BE2C (cell line): ENCODE data around the gene NCAM2.
A peak's percentile ranks its signal among the peaks of the same experiment; 100 is the strongest.

ENCODE experiments used
- DNase-seq: peaks from one replicate; pipeline ENCODE4 v3.0.0-alpha.2; 2020
- H3K27me3 ChIP-seq: fragments of 250-450 bp; sonication (Bioruptor Pico); 2 replicates; pipeline ENCODE4 v1.5.1; 2020; ENCODE audit warnings: mild to moderate bottlenecking
- H3K36me3 ChIP-seq: fragments of 250-450 bp; sonication (Bioruptor Pico); 2 replicates; pipeline ENCODE4 v1.5.1; 2020; ENCODE audit warnings: mild to moderate bottlenecking
- H3K4me1 ChIP-seq: fragments of 250-450 bp; sonication (Bioruptor Pico); 2 replicates; pipeline ENCODE4 v1.5.1; 2020
- H3K4me3 ChIP-seq: 2 replicates; pipeline ENCODE4 v1.5.1; 2011; ENCODE audit warnings: low read depth, low read length
- H3K9me3 ChIP-seq: fragments of 250-450 bp; sonication (Bioruptor Pico); 2 replicates; pipeline ENCODE4 v1.5.1; 2020
- CTCF ChIP-seq: IDR thresholded peaks from 2 replicates; pipeline ENCODE4 v1.5.1; 2012; ENCODE audit warnings: mild to moderate bottlenecking, low read depth, low read length

The NCAM2 gene

GRCh38 chr21:21231913-21232312 lies 233.7 kb downstream of the NCAM2 start:
- Histone ChIP-seq H3K4me1 (peaks cover 9% of the 10 kb centered on the region; the same call in 1 of the 2 replicates), H3K36me3 (no peaks in the 10 kb centered on the region), H3K4me3 (no peak overlapping the region), H3K27me3 (no peaks in the 10 kb centered on the region), H3K9me3 (no peaks in the 10 kb centered on the region)
- TF ChIP-seq CTCF, result no peak
- DNase-seq, result no peak

- TF ChIP-seq CTCF, result peak; percentile 80
- DNase-seq, result peak; percentile 44
- Histone ChIP-seq H3K36me3 (no peaks in the 10 kb centered on the region), H3K9me3 (no peaks in the 10 kb centered on the region), H3K4me3 (no peak overlapping the region), H3K4me1 (peaks cover 9% of the 10 kb centered on the region; the same call in 1 of the 2 replicates), H3K27me3 (no peaks in the 10 kb centered on the region)
These were observed 234.1 kb downstream of the NCAM2 start for GRCh38 chr21:21232320-21232719.

- Histone ChIP-seq H3K4me3 (no peak overlapping the region), H3K27me3 (no peaks in the 10 kb centered on the region), H3K36me3 (no peaks in the 10 kb centered on the region), H3K4me1 (peaks cover 9% of the 10 kb centered on the region; the same call in 1 of the 2 replicates), H3K9me3 (no peaks in the 10 kb centered on the region)
- TF ChIP-seq CTCF, result no peak
- DNase-seq, result no peak
These were observed 234.8 kb downstream of the NCAM2 start for GRCh38 chr21:21233051-21233450.

GRCh38 chr21:21236996-21237395 lies 238.8 kb downstream of the NCAM2 start:
- no peak for DNase-seq
- Histone ChIP-seq H3K9me3 (no peaks in the 10 kb centered on the region), H3K4me1 (peaks cover 7% of the 10 kb centered on the region; the same call in 1 of the 2 replicates), H3K4me3 (no peak overlapping the region), H3K27me3 (no peaks in the 10 kb centered on the region), H3K36me3 (no peaks in the 10 kb centered on the region)
- TF ChIP-seq CTCF, result no peak

GRCh38 chr21:21238629-21239400 lies 240.6 kb downstream of the NCAM2 start:
- DNase-seq, result peak; percentile 53
- no peaks in the 10 kb centered on the region for H3K27me3 ChIP-seq
- H3K9me3 ChIP-seq, result no peaks in the 10 kb centered on the region
- 0 out of 2 replicates have a peak overlapping the region, but pooled peaks have one; percentile 15 for H3K4me3 ChIP-seq
- H3K36me3 ChIP-seq, result no peaks in the 10 kb centered on the region
- peaks cover 3% of the 10 kb centered on the region; the same call in 1 of the 2 replicates for H3K4me1 ChIP-seq
- no peak; the same call in 1 of the 2 replicates for TF ChIP-seq CTCF

- no peak overlapping the region for H3K4me3 ChIP-seq
- DNase-seq, result no peak
These were observed 243.2 kb downstream of the NCAM2 start for GRCh38 chr21:21241391-21241790.

More at GRCh38 chr21:21241391-21241790, 243.2 kb downstream of the NCAM2 start:
- H3K27me3 ChIP-seq, result no peaks in the 10 kb centered on the region
- H3K4me1 ChIP-seq, result peaks cover 3% of the 10 kb centered on the region; the same call in 1 of the 2 replicates
- TF ChIP-seq CTCF, result no peak
- no peaks in the 10 kb centered on the region for H3K36me3 ChIP-seq
- no peaks in the 10 kb centered on the region for H3K9me3 ChIP-seq
